Measurements from ENCODE around the gene PAX2. TPM values are rescaled to one million over a fixed set of nuclear protein-coding genes. Genes with fewer than 3 reads are reported as not detected.

The PAX2 gene
- total RNA-seq, 2 experiments from 2014 or later = not detected

DNA sequence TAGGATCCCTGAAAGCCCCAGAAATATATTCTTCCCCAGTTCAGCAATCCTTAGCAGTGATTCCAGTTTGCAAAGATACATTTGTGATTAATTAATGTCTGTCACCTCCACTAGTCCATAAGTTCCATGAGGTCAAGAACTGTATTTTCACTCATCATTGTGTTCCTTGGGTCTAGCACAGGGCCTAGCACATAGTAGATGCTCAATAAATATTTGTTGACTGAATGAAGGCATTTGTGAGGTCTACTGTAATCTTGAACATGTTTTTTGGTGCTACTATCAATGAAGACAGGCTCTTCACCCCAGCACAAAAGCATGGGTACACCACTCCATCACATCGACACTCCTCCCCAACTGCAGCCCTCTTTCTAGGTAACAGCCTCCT is 30.8 kb upstream of the PAX2 start:
- Mint-ChIP-seq H3K27ac (no peak overlapping the region), H3K27me3 (peaks cover 78% of the 10 kb centered on the region), H3K4me1 (peaks cover 4% of the 10 kb centered on the region), H3K36me3 (ENCODE audit: low read depth) (no peaks in the 10 kb centered on the region), H3K9me3 (no peaks in the 10 kb centered on the region), H3K4me3 (no peak overlapping the region)
- no peak for DNase-seq
- ChIA-PET POLR2A (no interaction called here), CTCF (interaction anchor here (0.6 kb wide), 1 partner anchor 326 kb away, joined by 6 read pairs; no protein-coding TSS in a partner anchor)

DNA sequence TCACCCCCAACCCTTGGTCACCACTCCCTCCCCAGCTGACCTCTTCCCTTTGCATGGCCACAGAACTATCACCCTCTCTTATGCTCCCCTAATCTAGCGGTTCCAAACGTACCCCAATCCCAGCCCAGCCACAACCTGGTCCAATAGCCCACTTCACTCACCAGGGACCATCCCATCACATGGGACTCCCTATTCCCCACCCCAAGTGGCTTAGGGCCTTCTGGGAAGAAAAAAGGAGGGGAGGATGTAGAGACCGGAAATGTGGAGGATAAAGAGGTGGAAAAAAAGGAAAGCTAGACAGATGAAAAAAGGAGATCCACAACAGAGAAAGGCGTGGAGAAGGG is 30.3 kb upstream of the PAX2 start:
- ChIA-PET POLR2A (no interaction called here), CTCF (interaction anchor here (1.1 kb wide), 1 partner anchor 29 kb away, joined by 3 read pairs; no protein-coding TSS in a partner anchor)
- Mint-ChIP-seq H3K27me3 (peaks cover 81% of the 10 kb centered on the region), H3K27ac (no peak overlapping the region), H3K4me3 (no peak overlapping the region), H3K9me3 (no peaks in the 10 kb centered on the region), H3K4me1 (peaks cover 4% of the 10 kb centered on the region), H3K36me3 (ENCODE audit: low read depth) (no peaks in the 10 kb centered on the region)
- no peak for DNase-seq

DNA sequence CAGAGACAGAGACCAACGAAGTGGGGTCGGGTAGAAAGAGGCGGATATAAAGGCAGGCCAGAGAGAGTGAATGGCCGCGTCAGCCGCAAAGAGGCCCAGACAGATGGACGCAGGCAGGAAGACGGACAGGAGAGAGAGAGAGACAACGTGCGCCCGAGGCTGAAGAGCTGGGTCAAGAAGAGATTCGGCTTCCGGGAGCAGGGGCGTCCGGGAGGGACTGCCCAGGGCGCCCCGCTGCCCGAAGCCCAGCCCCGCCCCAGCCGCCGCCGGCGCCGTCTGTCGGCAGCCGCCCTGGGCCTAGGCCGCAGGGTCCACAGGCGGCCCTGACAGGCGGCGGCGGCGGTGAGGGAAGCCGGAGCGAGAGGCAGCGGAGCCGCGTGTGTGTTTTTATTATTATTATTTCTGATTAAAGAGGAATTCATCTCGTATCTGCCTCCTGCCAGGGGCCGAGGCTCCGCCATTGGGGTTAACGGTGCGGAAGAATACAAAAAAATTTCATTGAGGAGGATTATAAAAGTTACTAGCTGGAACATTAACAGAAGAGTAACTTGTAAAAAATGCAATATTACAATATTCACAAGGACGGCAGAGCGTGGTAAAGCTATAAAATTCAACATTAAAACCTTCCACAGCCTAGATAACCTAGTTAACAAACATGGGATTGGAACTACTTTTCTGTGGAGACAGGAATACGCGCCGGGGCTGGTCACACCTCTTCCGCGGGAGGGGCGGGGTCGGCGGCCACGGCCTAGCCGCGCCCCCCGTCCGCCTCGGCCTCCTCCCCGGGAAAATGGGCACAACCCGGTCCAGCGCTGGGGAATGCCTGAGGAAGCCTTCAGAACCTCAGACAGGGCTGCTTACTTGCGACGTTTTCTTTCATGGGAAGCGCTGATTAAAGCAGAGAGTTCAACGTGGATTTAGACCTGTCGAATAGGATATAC is 29.7 kb upstream of the PAX2 start:
- no peak for DNase-seq
- Mint-ChIP-seq H3K27ac (no peak overlapping the region), H3K9me3 (no peaks in the 10 kb centered on the region), H3K4me1 (peaks cover 4% of the 10 kb centered on the region), H3K4me3 (no peak overlapping the region), H3K36me3 (ENCODE audit: low read depth) (no peaks in the 10 kb centered on the region), H3K27me3 (peaks cover 83% of the 10 kb centered on the region)
- ChIA-PET POLR2A (no interaction called here), CTCF (interaction anchor here (0.6 to 1.1 kb wide), 2 partner anchors 28 to 141 kb away, joined by 3 read pairs; no protein-coding TSS in a partner anchor)

DNA sequence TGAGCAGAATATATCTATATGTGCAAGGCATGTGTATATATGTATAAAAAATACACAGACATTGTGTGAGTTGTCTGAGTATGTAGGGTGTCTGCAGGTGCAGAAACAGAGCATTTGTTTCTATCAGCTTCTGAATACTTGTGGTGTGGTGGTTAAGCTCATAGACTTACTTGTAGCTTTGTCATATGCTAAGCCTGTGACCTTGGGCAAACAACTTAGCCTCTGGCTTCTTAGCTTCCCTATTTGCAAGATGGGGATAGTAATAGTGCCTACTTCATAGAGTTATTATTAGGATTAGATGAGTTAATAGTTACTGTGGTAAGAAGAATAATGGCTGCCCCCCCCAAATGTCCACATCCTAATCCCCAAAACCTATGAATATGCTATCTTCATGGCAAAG is 28.2 kb upstream of the PAX2 start:
- no peak for DNase-seq
- Mint-ChIP-seq H3K9me3 (no peaks in the 10 kb centered on the region), H3K4me1 (peaks cover 4% of the 10 kb centered on the region), H3K36me3 (ENCODE audit: low read depth) (no peaks in the 10 kb centered on the region), H3K27ac (no peak overlapping the region), H3K27me3 (peaks cover 80% of the 10 kb centered on the region), H3K4me3 (no peak overlapping the region)
- POLR2A ChIA-PET = no interaction called here
- CTCF ChIA-PET = no interaction called here

DNA sequence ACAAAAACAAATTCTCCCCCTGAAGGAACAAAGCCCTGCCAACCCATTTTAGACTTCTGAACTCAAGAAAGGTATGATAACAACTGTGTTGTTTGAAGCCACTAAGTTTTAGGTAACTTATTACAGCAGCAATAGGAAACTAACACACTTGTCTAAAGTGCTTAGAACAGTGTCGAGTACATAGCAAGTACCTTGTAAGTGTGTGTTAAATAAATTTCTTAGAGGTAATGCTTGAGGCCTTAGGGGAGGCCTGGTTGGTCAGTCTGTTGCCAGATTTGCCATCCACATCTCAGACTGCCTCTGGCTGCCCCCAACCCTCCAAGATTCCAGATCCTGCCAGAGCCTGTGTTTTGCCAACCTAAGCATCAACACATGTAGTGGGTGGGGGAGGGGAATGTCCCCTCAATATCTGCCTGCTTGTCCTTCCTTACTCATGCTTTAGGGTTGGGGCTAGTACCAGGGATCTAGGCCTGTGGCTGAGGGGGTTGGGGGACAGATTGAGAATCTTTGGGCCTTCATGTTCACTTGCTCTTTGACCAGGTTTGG is 27.1 kb upstream of the PAX2 start:
- POLR2A ChIA-PET = no interaction called here
- Mint-ChIP-seq H3K27ac (no peak overlapping the region), H3K4me3 (no peak overlapping the region), H3K27me3 (peaks cover 76% of the 10 kb centered on the region), H3K36me3 (ENCODE audit: low read depth) (no peaks in the 10 kb centered on the region), H3K4me1 (peaks cover 4% of the 10 kb centered on the region), H3K9me3 (no peaks in the 10 kb centered on the region)
- no peak for DNase-seq
- CTCF ChIA-PET = no interaction called here

DNA sequence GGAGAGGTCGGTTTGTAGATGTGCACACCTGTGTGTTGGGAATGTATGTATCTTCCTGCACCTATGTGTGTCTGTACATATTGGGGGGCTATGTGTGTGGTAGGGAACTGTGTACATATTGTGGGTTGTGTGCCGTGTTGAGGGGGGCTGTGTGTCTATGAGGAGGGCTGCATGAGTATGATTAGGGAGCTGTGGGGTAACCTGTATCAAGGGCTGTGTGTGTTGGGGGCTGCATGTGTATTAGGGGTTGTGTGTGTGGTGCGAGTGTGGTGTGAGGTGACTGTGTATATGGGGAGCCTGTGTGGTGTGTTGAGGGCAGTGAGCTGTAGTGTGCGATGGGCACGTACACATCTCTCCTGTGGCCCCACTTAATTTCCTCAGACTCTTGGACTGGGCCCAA is 22.2 kb upstream of the PAX2 start:
- Mint-ChIP-seq H3K27ac (no peak overlapping the region), H3K9me3 (no peaks in the 10 kb centered on the region), H3K4me3 (no peak overlapping the region), H3K27me3 (peaks cover 78% of the 10 kb centered on the region), H3K36me3 (ENCODE audit: low read depth) (no peaks in the 10 kb centered on the region), H3K4me1 (peaks cover 2% of the 10 kb centered on the region)
- no peak for DNase-seq
- ChIA-PET CTCF (interaction anchor here (0.9 to 2.1 kb wide), 2 partner anchors 20 to 30 kb away, joined by 3 to 10 read pairs; no protein-coding TSS in a partner anchor), POLR2A (no interaction called here)

DNA sequence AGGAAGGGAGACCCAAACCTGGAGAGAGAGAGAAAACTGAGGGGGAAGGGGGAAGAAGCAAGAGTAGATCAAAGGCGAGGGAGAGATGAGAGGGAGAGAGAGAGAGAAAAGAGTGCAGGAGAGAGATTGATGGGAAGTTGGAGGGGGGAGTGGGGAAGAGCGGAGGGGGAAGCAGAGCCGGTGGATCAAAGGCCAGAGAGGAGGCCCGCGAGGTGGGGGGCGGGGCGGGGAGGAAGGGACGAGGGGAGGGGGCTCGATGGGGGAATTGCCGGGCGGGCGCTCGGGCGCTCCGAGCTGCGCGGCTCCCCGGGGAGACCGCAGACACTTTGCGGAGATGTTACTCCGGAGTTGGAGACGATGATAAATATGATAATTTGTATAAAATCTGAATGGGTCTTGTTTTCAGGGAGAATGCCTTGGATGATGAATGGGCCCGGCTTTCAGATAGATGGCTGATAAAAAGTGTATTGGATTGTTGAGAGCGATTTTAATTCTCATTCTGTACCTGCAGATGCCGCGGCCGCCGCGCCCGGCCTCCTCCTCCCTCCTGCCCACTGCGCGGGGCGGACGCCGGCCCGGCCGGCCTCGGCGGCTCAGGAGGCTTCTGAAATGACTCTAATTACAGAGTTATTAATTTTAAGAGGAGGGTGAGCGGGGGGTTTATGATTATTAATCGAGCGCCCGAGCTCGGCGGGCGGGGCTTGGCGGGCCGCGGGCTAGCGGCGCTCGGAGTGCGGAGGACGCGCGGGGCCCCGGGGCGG is 21.4 kb upstream of the PAX2 start:
- H3K4me3 Mint-ChIP-seq = no peak overlapping the region
- CTCF ChIA-PET = interaction anchor here (0.9 to 2.1 kb wide), 2 partner anchors 19 to 31 kb away, joined by 3 to 10 read pairs; no protein-coding TSS in a partner anchor
- H3K4me1 Mint-ChIP-seq = peaks cover 3% of the 10 kb centered on the region
- POLR2A ChIA-PET = no interaction called here
- H3K36me3 Mint-ChIP-seq (ENCODE audit: low read depth) = no peaks in the 10 kb centered on the region
- H3K27me3 Mint-ChIP-seq = peaks cover 81% of the 10 kb centered on the region
- no peak for DNase-seq
- no peaks in the 10 kb centered on the region for H3K9me3 Mint-ChIP-seq
- H3K27ac Mint-ChIP-seq = no peak overlapping the region

DNA sequence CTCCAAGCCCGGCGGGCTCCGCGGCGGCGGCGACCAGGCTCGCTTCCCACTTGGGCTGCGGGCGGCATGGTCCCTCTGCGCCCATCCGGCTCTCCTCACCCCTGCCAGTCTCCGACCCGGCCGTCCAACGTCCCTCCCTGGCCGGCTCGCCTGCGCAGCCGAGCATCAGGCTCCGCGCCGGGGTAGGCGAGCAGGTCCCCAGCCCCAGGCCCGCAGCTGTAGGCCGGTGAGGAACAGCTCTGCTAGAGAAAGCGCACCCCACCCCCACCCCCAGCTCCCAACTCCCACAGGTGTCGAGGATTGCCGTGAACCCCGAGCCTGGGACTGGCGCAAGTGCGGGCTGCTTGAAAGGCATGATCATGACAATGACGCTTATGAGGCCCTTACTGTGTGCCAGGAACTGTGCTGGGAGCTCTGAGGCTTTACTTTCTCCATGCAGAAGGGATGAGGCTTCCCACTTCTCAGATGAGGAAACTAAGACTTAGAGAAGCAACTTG is 20.8 kb upstream of the PAX2 start:
- ChIA-PET POLR2A (no interaction called here), CTCF (interaction anchor here (2.1 kb wide), 1 partner anchor 19 kb away, joined by 10 read pairs; no protein-coding TSS in a partner anchor)
- Mint-ChIP-seq H3K36me3 (ENCODE audit: low read depth) (no peaks in the 10 kb centered on the region), H3K27ac (no peak overlapping the region), H3K4me1 (peaks cover 5% of the 10 kb centered on the region), H3K9me3 (no peaks in the 10 kb centered on the region), H3K27me3 (peaks cover 83% of the 10 kb centered on the region), H3K4me3 (no peak overlapping the region)
- no peak for DNase-seq

DNA sequence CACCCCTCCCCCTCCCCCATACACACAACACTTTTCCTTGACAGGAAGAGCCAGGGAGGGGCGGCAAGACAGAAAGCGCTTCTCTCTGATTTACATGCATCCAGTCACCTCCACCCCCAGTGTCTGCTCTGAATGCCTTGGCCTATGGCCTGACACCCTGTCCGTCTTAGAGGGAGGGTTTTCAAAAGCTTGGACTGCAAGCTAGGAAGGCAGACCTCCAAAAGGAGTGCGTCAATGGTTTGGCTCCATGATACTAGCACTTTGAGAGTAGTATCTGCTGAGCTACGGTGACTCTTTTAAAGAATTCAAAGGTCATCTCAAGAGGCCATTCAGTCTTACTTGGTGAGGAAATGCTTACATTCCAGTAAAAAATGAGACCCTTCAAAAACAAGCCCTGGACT is 20.3 kb upstream of the PAX2 start:
- no peak for DNase-seq
- ChIA-PET CTCF (no interaction called here), POLR2A (no interaction called here)
- Mint-ChIP-seq H3K27me3 (peaks cover 82% of the 10 kb centered on the region), H3K27ac (no peak overlapping the region), H3K36me3 (ENCODE audit: low read depth) (no peaks in the 10 kb centered on the region), H3K9me3 (no peaks in the 10 kb centered on the region), H3K4me3 (no peak overlapping the region), H3K4me1 (peaks cover 6% of the 10 kb centered on the region)

DNA sequence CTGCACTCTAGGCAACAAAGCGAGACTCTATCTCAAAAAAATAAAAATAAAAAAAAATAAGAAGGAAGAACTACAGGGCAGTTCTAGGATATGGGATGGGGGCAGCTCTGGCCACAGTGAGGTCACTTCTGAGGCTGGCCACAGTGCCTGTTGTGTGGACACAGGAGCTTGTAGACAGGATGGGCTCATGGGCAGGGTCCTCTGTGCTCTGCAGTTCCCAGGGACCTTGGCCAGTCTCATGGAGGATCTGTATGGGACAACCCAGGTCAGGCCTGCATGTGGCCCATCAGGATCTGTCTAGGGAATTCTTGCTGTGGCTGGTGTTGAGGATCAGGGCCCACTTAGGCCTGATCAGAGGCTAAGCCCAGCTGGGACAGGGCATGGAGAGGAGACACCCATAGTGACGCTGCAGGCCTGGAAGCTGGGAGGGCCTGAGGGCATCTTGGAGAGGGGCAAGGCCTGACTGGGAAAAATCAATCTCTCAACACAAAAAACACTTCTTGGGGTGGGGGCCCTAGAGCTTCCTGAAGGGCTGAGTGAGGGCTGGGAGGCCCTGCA is 19.4 kb upstream of the PAX2 start:
- no peak overlapping the region for H3K4me3 Mint-ChIP-seq
- H3K36me3 Mint-ChIP-seq (ENCODE audit: low read depth) = no peaks in the 10 kb centered on the region
- DNase-seq = no peak
- peaks cover 12% of the 10 kb centered on the region for H3K4me1 Mint-ChIP-seq
- no peaks in the 10 kb centered on the region for H3K9me3 Mint-ChIP-seq
- H3K27me3 Mint-ChIP-seq = peaks cover 81% of the 10 kb centered on the region
- no peak overlapping the region for H3K27ac Mint-ChIP-seq
- POLR2A ChIA-PET = no interaction called here
- CTCF ChIA-PET = no interaction called here

DNA sequence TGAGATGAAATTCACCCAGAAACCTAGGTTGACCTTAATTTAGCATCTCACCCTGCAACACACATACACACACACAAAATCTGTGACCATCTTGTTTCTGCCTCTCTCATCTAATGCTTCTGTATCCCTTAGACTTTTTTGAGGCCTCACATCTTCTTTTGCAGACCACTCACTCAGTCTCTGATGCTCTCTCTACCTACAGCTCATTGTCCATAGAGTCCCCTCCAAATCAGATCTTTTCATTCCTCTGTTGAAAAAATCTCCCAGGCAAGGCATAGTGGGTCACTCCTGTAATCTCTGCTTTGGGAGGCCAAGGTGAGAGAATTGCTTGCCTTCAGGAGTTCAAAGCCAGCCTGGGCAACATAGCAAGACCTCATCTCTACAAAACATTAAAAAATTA is 17.6 kb upstream of the PAX2 start:
- CTCF ChIA-PET = no interaction called here
- Mint-ChIP-seq H3K9me3 (no peaks in the 10 kb centered on the region), H3K4me1 (peaks cover 20% of the 10 kb centered on the region), H3K27me3 (peaks cover 87% of the 10 kb centered on the region), H3K27ac (no peak overlapping the region), H3K4me3 (no peak overlapping the region), H3K36me3 (ENCODE audit: low read depth) (no peaks in the 10 kb centered on the region)
- no peak for DNase-seq
- POLR2A ChIA-PET = no interaction called here

DNA sequence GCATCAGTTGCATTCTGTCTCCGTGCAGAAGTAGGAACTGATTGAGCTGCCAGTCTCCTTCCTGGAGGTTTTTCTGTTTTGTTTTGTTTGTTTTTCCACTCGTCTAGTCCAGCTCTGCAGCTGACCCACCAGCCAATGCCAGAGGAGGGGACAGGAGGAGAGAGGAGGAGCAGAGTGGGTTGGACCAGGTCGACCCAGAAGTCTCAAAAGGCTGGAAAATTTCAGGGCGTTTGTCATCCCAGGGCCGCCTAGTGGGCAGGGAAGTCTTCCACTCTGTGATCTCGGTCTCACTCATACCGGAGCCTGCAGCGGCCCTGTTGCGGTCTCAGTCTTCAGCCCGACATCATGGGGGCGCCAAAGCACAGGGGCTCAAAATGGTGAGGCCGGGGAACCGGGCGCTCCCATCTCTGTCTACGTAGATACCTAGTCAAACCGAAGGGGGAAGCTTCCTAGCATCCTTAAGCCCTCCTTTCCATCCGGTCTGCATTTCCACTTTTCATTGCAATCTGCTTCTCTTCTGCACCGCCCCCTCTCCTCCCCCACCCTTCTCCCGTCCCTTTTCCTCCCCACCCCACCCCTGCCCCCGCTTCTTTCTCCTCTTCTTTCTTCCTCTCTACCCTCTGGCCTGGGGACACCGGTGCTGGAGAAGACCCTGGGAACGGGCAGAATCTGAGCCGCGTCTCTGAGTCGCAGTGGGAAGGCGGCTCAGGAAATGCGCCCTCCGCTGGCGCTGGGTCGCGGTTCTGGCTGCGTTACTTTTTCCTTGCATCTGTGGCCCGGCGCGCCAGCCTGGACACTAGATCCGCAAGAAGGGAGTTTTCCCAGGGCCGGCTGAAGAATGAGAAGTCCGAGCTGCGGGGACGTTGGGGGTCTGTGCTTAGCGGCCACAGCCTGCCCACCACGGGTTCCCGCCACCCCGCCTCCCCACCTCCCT is 16.2 kb upstream of the PAX2 start:
- Mint-ChIP-seq H3K4me1 (peaks cover 19% of the 10 kb centered on the region), H3K27ac (no peak overlapping the region), H3K27me3 (peaks cover 87% of the 10 kb centered on the region), H3K36me3 (ENCODE audit: low read depth) (no peaks in the 10 kb centered on the region), H3K4me3 (no peak overlapping the region), H3K9me3 (no peaks in the 10 kb centered on the region)
- peak; percentile 12 for DNase-seq
- POLR2A ChIA-PET = no interaction called here
- CTCF ChIA-PET = interaction anchor here (0.9 to 1.6 kb wide), 2 partner anchors 12 to 14 kb away, joined by 3 to 8 read pairs; no protein-coding TSS in a partner anchor

Data from activated CD4-positive, alpha-beta T cell treated with anti-CD3 and anti-CD28 coated beads, Interleukin-2, amount 10 ng/mL, durations not matched to agents 7 days and 5 days (primary cell).